Activated T-helper 1 cell treated with anti-CD3 and anti-CD28 coated beads, Interleukin-2, amount 50 U/mL, for 16 hours (primary cell): Measurements from ENCODE around the gene EIF3A.
"Not testable (repeated sequence)": the region's sequence is repeated elsewhere in the genome, so short reads cannot be mapped to it uniquely, and the experiment has no call there.

Experiments
- DNase-seq, 2 donors: peaks; one replicate each; pipeline ENCODE4 v3.0.0-alpha.2; 2020; ENCODE audit warnings: low read depth in 1 of 2, low spot score in 1 of 2

Gene EIF3A

DNA sequence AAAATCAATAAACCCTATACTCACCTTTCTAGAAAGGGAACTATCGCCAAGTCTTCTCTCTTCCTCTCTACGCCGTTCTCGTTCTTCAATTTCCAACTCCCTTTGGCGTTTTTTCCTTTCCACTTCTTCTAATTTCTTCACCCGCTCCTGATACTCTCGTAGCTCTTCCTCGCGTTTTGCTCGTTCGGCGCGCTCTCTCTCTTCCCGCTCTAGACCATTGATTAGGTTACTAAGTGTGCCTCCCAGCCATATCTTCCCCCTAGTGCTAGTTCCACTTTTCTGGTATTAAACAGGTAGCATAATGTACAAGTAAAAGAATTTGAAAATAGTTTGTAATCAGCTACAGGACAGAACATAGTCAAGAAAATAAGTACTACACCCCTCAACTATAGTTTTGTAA lies 30.8 kb downstream of the EIF3A start:
- DNase-seq: no peak

DNA sequence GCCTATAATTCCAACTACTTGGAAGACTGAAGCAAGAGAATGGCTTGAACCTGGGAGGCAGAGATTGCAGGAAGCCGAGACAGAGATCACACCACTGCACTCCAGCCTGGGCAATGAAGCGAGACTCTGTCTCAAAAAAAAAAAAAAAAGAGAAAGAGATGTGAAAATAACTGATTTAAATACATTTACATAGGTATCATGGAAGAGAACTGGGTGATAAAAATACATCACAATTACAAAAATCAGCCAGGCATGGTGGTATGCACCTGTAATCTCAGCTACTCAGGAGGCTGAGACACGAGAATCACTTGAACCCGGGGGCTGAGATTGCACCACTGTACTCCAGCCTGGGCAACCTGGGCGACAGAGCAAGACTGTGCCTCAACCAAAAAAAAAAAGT lies 31.3 kb downstream of the EIF3A start:
- DNase-seq: no peak

DNA sequence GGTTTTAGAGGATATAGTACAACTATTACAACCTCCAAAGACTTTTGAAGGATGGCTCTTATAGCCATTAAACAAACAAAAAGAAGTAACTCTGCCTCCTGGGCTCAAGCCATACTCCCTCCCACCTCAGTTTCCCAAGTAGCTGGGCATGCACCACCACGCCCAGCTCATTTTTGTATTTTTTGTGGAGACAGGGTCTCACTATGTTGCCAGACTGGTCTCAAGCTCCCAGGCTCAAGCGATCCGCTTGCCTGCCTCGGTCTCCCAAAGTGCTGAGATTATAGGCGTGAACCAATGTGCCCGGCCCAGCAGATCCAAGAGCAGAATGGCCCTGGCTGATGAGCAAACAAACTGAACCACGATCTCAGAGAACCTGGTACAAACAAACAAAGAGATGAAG lies 35.1 kb downstream of the EIF3A start:
- DNase-seq: no peak

DNA sequence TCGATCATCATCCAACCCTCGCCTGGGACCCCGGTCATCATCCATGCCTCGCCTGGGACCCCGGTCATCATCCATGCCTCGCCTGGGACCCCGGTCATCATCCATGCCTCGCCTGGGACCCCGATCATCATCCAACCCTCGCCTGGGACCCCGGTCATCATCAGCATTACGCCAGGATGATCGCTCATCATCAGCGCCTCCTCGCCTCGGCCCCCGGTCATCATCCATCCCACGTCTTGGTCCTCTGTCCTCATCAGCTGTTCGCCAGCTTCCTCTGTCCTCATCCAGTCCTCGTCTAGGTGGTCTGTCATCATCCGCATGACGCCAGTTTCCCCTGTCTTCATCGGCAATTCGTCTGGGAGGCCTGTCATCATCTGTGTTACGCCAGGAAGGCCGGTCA lies 38.4 kb downstream of the EIF3A start:
- DNase-seq: no peak

DNA sequence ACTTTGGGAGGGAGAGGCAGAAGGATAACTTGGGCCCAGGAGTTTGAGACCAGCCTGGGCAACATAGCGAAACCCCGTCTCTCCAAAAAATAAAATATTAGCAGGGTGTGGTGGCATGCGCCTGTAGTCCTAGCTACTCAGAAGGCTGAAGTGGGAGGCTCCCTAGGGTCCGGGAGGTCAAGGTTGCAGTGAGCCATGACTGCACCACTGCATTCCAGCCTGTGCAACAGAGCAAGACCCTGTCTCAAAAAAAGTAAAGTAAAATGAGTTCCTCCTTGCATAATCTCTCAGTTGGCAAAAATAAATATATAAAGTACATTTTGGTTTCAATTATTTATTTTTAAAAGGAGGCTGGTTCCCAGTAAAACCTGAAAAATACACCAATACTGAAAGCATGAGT lies 39.3 kb downstream of the EIF3A start:
- no peak for DNase-seq

DNA sequence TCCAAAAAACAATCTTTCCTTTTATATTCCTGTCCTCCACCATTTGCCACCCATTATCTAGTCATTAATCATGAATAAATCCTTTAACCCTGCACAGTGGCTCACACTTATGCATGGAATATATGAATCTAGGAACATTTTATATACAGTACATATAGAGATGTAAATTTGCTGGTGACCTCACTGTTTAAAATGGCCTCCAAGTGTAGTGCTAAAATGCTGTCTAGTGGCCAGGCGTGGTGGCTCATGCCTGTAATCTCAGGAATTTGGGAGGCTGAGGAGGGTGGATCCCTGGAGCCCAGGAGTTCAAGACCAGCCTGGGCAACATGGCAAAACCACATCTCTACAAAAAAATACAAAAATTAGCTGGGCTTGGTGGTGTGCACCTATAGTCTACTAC lies 41.5 kb downstream of the EIF3A start:
- no peak for DNase-seq

DNA sequence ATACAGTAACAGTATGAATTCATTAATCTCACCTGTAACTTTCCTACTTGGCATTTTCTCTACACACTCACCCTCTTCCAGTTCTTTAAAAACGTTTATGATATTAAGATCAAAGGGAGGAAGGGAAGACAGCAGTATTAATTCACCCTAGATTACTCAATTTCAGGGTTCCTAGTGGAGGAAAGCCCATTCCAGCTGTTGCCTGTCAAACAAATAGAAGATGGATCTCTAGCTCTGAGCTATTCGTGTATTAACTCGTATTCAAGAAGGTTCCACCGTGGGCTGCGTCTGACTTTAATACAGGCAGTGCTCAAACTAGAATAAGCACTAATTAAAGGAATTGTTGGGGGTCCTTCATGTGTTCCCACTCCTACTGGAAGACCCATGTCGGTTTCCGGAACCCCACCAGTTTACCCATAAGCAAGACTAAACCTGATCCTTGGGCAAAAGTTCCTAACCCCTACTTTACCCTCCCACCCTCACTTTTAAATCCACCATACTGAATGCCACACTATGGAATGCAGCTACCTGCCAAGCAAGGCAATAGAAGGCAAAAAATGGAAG lies 49.0 kb downstream of the EIF3A start:
- DNase-seq: no peak

DNA sequence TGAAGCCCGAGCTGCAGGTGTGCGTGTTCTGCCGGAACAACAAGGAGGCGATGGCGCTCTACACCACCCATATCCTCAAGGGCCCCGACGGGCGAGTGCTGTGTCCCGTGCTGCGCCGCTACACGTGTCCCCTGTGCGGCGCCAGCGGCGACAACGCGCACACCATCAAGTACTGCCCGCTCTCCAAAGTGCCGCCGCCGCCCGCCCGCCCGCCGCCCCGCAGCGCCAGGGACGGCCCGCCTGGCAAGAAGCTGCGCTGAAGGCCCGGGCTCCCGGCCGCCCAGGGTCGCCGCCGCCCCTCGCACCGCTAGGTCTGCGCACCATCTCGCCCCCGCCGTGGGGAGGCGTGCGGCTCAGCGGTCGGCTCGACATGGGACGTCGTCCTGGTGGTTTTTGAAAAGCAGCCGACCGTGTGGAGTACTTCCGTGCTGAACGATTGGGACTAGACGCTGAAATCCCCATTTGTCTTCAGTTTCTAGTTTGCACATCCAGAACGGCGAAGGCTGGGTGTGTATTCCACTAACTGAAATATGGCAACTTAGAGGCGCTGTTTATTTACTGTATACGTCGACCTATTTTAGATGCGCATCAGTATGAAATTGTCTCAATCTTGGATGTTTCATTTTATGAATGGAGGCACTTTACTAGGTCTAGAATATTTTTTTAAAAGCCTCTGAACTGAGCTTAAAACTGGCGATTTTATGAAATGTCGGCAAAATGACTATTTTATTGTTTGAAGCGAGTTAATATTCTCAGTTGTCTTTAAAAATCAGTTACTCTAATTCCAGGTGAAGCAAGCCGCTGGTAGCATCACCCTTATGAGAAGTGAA lies 50.0 kb downstream of the EIF3A start:
- peak in 1 of 2 donors; percentile 11 for DNase-seq

DNA sequence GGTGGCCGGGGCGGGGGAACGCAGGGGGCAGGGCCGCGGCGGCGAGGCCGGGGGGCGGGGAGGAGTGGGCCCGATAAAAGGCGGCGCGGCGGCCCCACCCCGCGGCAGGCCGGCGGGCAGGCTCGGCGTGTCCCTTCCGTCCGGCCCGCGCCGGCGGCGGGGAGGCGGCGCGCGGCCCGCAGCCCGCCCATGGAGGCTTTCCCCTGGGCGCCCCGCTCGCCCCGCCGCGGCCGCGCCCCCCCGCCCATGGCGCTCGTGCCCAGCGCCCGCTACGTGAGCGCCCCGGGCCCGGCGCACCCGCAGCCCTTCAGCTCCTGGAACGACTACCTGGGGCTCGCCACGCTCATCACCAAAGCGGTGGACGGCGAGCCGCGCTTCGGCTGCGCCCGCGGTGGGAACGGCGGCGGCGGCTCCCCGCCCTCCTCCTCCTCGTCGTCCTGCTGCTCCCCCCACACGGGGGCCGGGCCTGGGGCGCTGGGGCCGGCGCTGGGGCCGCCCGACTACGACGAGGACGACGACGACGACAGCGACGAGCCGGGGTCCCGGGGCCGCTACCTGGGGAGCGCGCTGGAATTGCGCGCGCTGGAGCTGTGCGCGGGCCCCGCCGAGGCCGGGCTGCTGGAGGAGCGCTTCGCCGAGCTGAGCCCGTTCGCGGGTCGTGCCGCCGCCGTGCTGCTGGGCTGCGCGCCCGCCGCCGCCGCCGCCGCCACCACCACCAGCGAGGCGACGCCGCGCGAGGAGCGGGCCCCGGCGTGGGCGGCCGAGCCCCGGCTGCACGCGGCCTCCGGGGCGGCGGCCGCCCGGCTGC lies 50.8 kb downstream of the EIF3A start, which contains the start of gene NANOS1:
TSS of gene NANOS1 (plus strand) at position 102 of the 808 bp plus-strand sequence. CDS start at position 190, 88 bp downstream.
- DNase-seq: peak in 1 of 2 donors; percentile 7

DNA sequence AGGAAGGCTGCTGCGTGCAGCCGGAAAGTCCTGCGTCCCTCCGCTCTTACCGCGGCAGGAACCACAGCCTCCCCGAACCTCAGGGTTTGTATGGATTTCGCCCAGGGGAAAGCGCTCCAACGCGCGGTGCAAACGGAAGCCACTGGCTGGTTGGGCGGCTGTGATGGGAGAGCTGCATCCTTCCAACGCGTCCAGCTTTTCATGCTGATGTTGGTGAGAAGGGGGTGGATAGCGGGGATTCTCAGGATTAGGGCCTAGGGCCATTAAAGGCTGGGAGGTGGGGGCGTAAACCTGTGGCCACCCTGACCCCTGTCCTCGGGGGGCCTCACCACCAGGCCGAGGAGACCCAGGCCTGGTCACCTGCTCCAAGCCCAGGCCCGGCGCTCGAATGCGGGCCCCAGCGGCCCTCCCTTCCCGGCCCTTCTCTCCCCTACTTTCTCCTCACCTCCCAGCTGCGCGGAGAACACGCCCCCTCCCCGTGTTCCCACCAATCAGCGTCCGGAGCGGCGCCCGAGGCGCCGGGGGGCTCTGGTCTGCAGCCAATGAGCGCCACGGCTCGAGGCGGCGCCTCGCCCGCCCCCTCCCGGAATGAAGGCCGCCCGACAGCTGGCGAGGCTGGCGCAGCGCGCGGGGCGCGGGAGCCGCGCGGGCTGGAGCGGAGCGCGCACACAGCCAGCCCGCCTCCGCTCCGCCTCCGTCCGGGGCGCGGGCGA lies 51.6 kb downstream of the EIF3A start:
- DNase-seq: peak; percentile 51 to 71

DNA sequence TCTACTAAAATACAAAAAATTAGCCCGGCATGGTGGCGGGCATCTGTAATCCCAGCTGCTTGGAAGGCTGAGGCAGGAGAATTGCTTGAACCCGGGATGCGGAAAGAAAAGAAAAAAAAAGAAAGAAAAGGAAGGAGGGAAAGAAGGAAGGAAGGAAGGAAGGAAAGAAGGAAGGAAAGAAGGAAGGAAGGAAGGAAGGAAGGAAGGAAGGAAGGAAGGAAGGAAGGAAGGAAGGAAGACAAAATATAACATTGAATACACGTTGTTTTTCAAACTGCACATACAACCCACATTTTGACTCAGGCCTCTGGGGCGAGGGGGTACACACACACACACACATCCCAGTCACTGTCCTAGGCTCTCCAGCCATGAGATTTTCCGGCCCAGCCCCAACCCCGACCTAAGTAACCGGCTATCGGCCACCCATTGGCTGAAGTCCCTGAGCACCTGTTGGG lies 52.1 kb downstream of the EIF3A start:
- DNase-seq: not testable (repeated sequence)

DNA sequence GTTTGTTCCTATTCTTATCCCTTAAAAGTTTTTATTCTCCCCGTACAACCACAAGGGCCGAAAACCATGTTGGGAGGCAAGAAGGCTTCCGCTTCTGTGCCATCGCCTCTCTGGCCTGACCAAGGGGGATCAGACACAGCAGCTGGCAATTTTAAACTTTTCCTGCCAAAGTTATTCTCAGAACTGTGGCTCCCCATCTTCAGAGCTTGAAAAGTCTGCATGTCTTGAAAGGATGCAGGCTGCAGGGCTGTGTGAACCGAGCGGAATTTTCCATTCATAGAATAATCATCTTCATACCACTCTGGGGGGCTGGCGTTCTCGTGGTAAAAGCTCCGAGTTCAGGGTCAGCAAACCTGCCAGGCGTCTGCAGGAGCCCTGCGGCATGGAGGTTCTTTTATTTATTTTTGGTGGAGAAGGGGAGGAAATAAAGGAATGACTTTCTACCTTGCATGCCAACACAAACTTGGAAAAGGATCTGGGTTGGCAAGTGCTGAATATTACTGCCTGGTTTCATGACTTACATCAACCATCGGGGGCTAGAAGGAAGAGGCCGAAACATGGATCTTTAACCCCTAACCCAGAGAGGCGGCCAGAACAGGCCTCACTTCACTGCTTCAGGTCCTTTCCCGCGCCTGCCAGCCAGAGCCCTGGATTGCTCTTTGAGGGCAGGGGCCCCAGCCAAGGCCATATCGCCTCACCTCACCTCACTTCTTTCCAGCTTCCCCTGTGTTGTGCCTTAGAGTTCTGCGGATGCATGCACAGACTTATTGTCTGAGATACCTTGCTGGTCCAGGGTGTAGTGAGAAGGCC lies 54.1 kb downstream of the EIF3A start:
- DNase-seq: no peak

DNA sequence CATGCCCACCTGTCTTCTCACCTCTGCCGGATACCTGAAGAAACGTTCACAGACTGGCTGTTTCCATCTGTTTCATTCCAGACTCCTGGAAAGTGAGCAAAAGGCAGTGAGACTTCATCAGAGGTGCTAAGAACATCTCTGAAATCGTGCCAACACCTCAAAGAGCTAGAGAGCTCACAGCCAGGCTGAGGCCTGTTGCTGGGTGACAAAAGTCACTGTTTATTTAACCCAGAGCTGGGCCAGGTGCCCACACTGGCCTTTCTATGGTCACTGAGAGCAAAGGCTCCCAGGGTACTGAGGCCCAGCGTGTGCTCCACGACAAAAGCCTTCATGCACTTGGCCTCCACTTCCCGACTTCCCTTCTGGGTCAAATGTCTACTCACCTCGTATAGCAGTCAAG lies 54.8 kb downstream of the EIF3A start:
- DNase-seq: no peak

DNA sequence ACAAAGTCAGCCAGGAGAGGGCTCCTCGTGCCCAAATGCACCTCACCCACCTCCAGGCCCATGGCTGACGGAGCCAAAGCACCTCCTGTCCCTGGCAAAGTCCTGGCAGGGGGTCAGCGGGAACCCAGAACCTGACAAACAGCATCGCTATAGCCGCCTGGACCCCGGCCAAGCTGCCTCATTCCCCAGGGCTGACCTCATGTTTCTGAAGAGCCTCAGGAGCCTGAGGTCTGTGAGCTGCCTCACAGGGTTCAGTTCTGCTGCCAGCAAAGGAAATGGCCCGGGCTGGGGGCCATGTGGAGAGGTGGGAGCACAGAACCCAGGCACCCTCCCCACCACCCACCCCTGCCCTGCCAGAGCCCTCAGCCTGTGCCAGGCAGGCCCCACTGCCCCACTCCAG lies 55.3 kb downstream of the EIF3A start:
- DNase-seq: no peak

DNA sequence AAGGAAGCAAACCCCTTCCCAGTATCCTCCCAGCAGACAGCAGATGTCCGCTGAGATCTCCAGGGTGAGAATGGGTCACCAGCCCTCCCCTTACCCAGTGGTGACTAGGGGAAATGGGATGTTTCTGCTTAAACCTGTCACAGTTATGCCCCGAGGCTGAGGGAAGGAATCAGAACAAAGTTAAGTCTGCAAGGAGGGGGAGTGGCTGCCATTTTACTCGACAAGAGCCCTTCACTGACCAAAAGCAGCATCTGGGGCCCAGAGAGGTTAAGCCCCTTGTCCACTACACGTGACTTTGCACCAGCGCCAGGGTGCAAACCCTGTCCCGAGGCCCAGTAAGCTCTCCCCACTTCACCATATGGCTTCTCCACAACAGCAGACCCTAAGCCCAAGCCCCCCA lies 55.7 kb downstream of the EIF3A start:
- no peak for DNase-seq

DNA sequence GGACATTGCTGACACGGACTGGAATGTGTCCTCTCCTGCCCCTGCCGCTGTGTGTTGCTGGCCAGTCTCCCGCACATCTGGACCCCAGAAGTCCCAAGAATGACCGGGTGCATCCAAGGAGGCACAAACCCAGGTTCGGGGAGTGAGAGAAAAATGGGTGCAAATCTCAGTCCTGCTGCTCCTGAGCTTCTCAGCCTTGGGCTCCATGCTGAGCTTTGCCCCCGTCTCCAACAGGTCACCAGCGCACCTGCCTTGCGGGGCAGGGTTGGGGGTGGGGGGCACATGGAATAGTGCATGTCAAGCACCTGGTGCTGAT lies 57.1 kb downstream of the EIF3A start:
- no peak for DNase-seq

DNA sequence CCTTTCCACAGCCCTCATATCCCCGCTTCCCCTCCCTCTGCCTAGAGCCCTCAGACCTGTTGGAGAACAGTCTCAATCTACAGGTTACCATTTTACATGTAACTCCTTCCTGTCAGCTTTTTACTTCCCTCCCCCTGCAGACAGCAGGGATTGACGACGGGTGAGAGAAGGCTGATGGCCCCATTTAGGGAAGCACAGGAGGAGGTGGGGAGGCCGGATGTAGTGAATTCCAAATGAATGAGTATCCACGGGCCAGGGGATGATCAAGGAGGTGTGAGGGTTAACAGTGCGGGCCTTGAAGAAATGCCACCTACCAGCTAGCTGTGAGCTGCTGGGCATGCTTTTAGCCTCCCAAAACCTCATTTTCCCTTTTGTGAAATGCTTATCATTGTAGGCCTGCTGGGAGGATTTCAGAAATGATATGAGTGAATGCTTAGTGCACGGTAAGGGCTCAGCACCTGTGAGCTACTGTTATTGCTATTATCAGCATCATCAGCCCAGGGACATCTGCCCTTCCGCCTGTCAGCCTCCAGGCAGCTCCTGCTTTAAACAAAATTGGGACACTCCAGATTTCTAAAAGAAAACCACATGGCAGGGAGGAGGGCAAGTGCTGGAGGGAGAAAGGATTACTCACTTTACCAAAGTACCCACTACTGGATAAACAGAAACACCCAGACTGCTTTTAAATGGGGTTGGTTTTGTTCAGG lies 57.6 kb downstream of the EIF3A start:
- no peak for DNase-seq

DNA sequence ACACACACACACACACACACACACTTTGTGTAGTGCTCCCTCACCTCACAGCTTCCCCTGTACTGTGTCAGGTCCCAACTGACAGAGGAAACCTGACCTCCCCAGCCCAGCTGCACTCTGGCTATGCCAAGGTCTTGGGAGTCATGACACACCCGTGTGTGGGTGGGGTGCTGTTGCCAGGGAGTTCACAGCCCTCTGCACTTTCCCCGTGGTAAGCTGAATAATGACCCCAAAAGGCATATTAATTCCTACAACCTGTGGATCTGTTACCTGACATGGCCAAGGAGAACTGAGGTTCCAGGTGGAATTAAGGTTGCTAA lies 60.0 kb downstream of the EIF3A start:
- no peak for DNase-seq

DNA sequence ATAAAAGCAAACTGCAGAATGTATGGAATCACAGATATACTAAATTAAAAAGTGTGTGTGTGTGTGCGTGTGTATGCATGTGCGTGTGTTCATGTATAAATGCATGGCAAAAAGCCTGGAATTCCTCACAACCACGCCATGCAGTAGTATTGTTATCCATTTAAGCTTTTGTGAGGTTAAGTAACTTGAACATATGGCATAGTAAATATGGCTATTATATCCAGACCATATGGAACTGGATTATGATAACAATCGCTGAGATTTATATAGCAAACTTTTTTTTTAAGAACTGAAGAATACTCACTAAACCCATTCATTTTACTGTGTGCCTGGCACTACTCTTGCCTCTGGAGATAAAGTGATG lies 73.4 kb downstream of the EIF3A start:
- no peak for DNase-seq
